Measurements from ENCODE around the gene SLIT1.

DNA sequence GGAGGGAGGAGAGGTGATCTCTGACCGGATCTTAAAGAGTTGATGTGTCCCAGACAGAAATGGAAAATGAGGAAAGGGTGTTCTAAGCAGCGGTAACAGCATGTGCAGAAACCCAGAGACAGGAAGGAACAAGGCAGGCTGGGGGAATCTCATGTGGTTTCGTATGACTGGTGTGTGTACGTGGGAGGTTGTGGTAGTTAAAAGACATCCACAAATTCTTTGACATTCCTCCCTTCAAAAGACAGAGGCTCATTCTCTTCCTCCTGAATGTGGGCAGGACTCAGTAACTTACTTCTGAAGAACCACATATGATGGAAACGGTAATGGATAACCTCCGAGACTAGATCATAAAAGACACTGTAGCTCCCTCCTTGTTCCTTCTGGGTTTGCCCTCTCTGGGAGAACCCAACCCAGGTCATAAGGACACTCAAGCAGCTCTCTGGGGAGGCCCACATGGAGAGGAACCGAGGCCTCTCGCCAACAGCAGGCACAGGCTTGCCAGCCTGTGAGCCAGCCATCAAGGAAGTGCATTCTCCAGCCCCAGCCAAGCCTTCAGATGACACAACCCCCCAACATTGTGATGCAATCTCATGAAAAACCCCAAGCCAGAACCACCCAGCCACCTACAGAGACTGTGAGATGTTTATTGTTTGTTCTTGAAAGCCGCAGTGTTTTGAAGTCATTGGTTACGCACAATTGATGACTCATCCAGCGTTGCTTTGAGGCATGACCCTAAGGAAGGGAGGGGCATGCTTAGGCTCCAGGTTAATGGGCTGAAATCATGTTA, 116.0 kb downstream of the SLIT1 start:
- no peak for TF ChIP-seq TSHZ2 (CRISPR knock-in tag; IDR thresholded peaks at IDR 0.05)
- TF ChIP-seq ZNF8 (CRISPR knock-in tag; IDR thresholded peaks at IDR 0.05), result no peak
- TF ChIP-seq, protein P1, sequence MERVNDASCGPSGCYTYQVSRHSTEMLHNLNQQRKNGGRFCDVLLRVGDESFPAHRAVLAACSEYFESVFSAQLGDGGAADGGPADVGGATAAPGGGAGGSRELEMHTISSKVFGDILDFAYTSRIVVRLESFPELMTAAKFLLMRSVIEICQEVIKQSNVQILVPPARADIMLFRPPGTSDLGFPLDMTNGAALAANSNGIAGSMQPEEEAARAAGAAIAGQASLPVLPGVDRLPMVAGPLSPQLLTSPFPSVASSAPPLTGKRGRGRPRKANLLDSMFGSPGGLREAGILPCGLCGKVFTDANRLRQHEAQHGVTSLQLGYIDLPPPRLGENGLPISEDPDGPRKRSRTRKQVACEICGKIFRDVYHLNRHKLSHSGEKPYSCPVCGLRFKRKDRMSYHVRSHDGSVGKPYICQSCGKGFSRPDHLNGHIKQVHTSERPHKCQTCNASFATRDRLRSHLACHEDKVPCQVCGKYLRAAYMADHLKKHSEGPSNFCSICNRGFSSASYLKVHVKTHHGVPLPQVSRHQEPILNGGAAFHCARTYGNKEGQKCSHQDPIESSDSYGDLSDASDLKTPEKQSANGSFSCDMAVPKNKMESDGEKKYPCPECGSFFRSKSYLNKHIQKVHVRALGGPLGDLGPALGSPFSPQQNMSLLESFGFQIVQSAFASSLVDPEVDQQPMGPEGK (CRISPR knock-in tag; IDR thresholded peaks at IDR 0.05; ENCODE audit: borderline replicate concordance), result no peak
- no peak for TF ChIP-seq TCF4 (CRISPR knock-in tag; IDR thresholded peaks at IDR 0.05; ENCODE audit: borderline replicate concordance)
- no peak for TF ChIP-seq SNAI2 (CRISPR knock-in tag; IDR thresholded peaks at IDR 0.05)
- TF ChIP-seq OSR1 (CRISPR knock-in tag; IDR thresholded peaks at IDR 0.05), result no peak
- TF ChIP-seq TOX (CRISPR knock-in tag; IDR thresholded peaks at IDR 0.05; ENCODE audit: borderline replicate concordance), result no peak
- TF ChIP-seq CSRNP3 (CRISPR knock-in tag; IDR thresholded peaks at IDR 0.05), result no peak
- no peak for TF ChIP-seq CREB5 (CRISPR knock-in tag; IDR thresholded peaks at IDR 0.05; ENCODE audit: low read depth)
- no peak for TF ChIP-seq RARB (CRISPR knock-in tag; IDR thresholded peaks at IDR 0.05)
- no peak for TF ChIP-seq BACH2 (CRISPR knock-in tag; IDR thresholded peaks at IDR 0.05; ENCODE audit: borderline replicate concordance)
